Progenitor cell of endocrine pancreas (in vitro differentiated cells): ENCODE measurements around the gene FASN. TPM values are rescaled to one million over a fixed set of nuclear protein-coding genes. Genes with fewer than 3 reads are reported as not detected.

Source experiments
- DNase-seq: peaks from one replicate; pipeline ENCODE4 v3.0.0; 2021; ENCODE audit warnings: low spot score; ENCODE audit not compliant: unreplicated experiment
- H3K27ac Mint-ChIP-seq: 2 replicates; pipeline ENCODE4 v1.8.0; 2021; ENCODE audit warnings: mild to moderate bottlenecking, moderate library complexity, mixed read lengths
- H3K27me3 Mint-ChIP-seq: 2 replicates; pipeline ENCODE4 v1.8.0; 2021; ENCODE audit warnings: mixed read lengths
- H3K36me3 Mint-ChIP-seq: 2 replicates; pipeline ENCODE4 v1.8.0; 2022; ENCODE audit warnings: mixed read lengths; ENCODE audit not compliant: insufficient read depth
- H3K4me1 Mint-ChIP-seq: 2 replicates; pipeline ENCODE4 v1.8.0; 2021; ENCODE audit warnings: low read depth, mixed read lengths
- H3K4me3 Mint-ChIP-seq: 2 replicates; pipeline ENCODE4 v1.8.0; 2021; ENCODE audit warnings: low read depth, mild to moderate bottlenecking, moderate library complexity, mixed read lengths
- H3K9me3 Mint-ChIP-seq: 2 replicates; pipeline ENCODE4 v1.8.0; 2021; ENCODE audit warnings: low read depth, mixed read lengths
- CTCF ChIP-seq: fragments of 200-600 bp; sonication (generic); IDR thresholded peaks from one replicate; pipeline ENCODE4 v1.5.0; 2021; ENCODE audit warnings: antibody characterized with exemption, mild to moderate bottlenecking; ENCODE audit not compliant: unreplicated experiment
- total RNA-seq: library from RNA; stranded (reverse); gene quantifications from 2 replicates; pipeline ENCODE4 v1.2.1, GENCODE V29; 2021

The FASN gene
- total RNA-seq, 1 donor from 2014 or later: 308 TPM

DNA sequence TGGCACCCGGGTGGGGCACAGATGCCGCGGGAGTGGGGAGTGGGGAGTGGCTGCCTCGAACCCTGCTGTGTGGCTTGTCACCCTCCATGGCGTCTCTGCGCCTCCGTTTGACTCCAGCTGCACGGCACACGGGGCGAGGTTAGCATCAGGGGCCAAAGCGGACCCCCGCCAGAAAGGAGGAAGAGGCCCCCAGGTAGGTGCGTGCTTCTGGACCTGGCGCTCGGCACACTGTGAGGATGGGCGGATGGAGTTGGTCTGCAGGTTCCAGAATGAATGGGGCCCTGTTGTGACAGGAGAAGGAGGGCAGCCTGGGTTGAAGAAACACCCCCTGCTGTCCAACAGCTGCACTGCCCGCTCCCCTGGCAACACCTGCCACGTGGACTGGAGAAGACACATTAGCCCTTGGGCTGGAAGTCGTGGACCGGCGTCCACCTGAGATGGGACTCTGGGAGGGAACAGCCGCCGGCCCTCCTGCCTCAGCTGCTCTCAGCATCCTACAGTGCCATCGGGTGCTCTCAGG lies 9.4 kb upstream of the FASN start:
- Mint-ChIP-seq H3K36me3 (peaks cover 3% of the 10 kb centered on the region), H3K9me3 (no peaks in the 10 kb centered on the region), H3K4me1 (peaks cover 31% of the 10 kb centered on the region), H3K4me3 (no peak overlapping the region), H3K27me3 (no peaks in the 10 kb centered on the region), H3K27ac (peak overlapping the region; percentile 29)
- TF ChIP-seq CTCF: peak; percentile 37
- DNase-seq: no peak

GRCh38 chr17:82106688-82107305 lies 8.8 kb upstream of the FASN start:
- Mint-ChIP-seq H3K27me3 (no peaks in the 10 kb centered on the region), H3K4me3 (no peak overlapping the region), H3K27ac (peak overlapping the region; percentile 77), H3K4me1 (peaks cover 32% of the 10 kb centered on the region), H3K36me3 (peaks cover 1% of the 10 kb centered on the region), H3K9me3 (no peaks in the 10 kb centered on the region)
- no peak for DNase-seq
- TF ChIP-seq CTCF: no peak

DNA sequence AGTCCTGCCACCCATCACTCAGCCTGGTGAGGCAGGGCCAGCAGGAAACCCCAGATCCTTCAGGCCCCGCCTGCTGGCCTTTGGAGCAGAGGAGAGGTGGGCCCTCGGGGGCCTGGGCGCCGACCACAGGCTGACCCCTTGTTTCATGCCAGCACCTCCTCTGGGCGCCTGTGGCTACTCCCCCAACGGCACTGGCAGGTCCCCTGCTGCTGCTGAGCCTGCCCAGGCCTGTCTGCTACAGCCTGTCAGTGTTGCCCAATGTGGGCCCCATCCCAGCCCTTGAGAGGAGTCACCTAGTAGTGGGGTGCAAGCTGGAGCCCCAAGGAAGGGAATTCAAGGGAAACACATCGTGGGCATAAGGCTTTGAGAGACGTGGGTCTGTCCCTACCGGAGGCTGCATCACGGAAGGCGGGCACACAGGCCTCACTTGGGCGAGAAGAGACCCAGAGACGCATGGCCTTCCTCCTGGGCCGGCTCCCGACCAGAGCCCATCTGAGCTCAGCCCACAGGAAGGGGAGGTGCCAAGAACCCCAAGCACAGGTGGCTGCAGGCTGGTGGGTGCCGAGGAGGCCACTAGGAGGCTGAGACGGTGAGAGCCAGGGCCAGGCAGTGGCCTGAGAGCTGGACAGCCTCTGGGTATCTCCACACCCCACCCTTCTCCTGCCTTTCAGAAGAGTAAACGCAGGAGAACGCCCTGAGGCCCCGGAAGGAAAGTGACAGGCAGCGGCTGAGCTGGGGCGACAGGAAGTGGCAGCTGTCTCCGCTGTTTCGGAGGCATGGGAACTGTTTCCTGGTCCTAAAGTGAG lies 8.0 kb upstream of the FASN start:
- Mint-ChIP-seq H3K27me3 (no peaks in the 10 kb centered on the region), H3K4me1 (peaks cover 35% of the 10 kb centered on the region), H3K9me3 (no peaks in the 10 kb centered on the region), H3K36me3 (peaks cover 1% of the 10 kb centered on the region), H3K4me3 (peak overlapping the region; percentile 47), H3K27ac (peak overlapping the region; percentile 77)
- TF ChIP-seq CTCF: peak; percentile 62
- DNase-seq: peak; percentile 45

- DNase-seq: no peak
- Mint-ChIP-seq H3K9me3 (no peaks in the 10 kb centered on the region), H3K4me1 (peaks cover 35% of the 10 kb centered on the region), H3K4me3 (no peak overlapping the region), H3K36me3 (peaks cover 1% of the 10 kb centered on the region), H3K27me3 (no peaks in the 10 kb centered on the region), H3K27ac (peak overlapping the region; percentile 79)
- no peak for TF ChIP-seq CTCF
These were observed 7.4 kb upstream of the FASN start for GRCh38 chr17:82105417-82105881.

DNA sequence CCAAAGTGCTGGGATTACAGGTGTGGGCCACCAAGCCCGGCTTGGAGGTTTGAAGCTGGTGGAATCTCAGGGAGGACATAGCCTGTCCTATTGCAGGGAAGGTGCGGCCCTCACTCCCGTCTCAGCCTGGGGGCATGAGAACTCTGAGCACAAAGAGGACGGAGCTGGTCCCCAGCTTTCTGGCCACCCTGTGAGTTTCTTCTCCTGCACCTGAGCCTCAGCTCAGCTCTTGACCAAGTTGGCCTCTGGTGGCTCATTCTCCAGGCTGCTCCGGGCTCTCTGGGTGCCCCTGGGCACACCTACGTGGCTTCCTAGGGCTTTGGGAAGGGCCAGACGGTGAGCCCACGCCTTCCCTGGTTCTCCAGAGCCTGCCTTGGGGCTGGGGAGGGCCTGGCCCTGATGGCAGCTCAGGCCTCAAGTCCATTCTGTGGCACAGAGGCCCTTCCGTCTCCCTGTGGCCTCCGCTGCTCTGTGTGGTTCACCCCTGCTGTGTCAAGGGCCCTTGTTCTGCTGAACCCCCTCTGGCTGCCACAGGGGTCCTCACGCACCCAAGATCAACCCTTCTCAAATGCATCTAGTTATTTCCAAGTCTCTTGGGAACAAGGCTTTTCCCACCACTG lies 6.9 kb upstream of the FASN start:
- no peaks in the 10 kb centered on the region for H3K9me3 Mint-ChIP-seq
- no peak overlapping the region for H3K4me3 Mint-ChIP-seq
- H3K27me3 Mint-ChIP-seq: no peaks in the 10 kb centered on the region
- peaks cover 32% of the 10 kb centered on the region for H3K4me1 Mint-ChIP-seq
- no peak for DNase-seq
- no peak for TF ChIP-seq CTCF
- peak overlapping the region; percentile 79 for H3K27ac Mint-ChIP-seq
- H3K36me3 Mint-ChIP-seq: peaks cover 1% of the 10 kb centered on the region
